ENCODE data around the gene NR6A1.

NR6A1 gene

DNA sequence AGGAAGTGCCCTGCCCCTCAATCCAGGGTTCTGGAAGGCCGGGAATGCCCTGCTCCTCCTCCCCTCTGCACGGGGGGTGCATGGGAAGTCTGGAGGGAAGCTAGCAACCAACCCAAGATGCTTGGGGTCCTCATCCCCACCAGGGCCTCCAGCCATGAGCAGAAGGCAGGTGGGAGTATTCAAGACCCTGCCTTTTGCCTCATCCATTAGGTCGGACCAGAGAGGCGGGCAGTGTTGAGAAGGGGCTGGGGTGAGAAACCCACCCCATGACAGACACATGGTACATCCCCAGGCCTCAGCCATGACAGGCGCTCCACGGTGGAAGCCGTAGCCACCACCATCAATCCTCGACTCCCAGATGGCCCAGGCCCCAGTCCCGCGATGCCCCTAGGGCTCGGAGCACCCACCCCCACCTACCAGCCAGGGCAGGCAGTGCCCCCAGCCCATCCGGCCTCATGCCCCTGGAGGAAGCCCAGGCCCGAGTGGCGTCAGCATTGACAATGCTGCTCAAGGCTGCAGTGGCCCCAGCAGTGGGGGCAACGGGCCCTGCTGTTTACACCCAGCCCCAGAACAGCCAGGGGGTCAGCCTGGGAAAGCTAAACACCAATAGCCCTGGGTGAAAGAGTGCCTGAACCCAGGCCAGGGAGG, 272.5 kb downstream of the NR6A1 start:
- no peak for DNase-seq

DNA sequence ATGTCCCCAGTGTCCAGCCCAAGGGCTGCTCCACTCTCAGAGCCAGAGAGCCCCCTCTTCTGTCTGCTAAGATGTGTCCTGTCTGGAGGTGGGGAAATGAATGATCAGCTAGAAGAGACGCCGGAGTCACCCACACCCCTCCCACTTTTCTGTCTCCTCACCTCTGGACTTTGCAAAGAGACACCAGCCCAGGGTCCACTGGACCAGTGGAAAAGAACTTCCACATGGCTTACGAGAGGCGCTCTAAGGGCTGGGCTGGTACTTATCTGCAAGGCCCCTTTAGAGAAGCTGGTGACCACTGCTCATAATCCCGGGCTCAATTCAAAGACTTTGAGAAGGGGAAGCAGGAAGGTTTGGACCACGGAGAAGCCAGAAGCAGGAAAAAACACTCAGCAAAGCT, 273.1 kb downstream of the NR6A1 start:
- DNase-seq = no peak

DNA sequence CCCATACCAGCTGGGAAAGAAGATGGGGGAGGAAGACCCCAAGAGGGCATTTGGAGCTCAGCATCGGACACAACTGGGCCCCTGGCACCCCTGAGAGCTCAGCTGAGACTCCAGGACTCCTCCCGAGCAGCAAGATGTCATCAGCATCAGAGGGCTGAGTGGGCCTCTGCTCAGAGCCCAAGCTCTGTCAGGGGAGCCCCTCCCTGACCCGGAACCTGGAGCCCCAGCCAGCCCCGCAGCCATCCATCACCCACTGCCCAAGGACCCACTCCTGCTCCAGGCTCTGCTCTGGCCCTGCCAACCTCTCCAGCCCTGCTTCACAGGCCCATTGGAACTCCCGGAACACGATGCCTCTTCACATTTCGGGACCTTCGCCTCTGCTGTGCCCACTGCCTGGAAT, 273.7 kb downstream of the NR6A1 start:
- no peak for DNase-seq

DNA sequence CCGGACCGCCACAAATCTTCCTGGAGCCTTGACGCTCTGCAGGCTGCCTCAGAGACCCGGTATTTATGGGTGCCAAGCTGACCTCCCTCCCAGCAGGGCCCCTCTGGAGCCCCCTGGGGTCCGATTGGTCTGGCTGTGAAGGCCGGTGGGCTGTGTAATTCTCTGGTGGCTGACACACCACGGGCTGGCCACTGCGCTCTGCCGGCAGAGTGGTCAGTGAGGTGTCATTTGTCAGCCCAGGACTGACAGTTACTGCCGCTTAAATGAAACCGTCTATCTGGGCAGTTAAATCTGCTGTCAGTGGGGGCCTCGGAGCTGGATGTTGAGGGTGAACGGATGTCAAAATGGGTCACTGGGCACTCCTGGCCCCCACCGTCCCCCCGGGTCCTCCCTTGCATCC, 274.6 kb downstream of the NR6A1 start:
- no peak for DNase-seq

DNA sequence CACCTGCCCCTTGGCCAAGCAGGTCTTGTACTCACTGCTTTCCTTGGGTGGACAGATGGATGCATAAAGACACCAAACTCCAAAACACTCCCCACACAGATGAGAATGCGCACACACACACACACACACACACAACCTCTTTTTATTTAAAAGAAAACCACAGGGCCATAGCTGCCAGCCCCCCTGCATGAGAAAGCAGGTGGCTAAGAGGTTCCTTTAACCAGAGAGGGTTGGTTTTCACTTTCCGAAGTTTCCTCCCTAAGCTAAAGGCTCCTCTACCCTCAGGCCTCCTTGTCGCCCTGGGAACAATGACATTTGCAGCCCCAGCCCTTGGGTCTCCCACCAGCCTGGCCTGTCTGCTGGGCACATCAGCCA, 275.0 kb downstream of the NR6A1 start:
- DNase-seq = no peak

DNA sequence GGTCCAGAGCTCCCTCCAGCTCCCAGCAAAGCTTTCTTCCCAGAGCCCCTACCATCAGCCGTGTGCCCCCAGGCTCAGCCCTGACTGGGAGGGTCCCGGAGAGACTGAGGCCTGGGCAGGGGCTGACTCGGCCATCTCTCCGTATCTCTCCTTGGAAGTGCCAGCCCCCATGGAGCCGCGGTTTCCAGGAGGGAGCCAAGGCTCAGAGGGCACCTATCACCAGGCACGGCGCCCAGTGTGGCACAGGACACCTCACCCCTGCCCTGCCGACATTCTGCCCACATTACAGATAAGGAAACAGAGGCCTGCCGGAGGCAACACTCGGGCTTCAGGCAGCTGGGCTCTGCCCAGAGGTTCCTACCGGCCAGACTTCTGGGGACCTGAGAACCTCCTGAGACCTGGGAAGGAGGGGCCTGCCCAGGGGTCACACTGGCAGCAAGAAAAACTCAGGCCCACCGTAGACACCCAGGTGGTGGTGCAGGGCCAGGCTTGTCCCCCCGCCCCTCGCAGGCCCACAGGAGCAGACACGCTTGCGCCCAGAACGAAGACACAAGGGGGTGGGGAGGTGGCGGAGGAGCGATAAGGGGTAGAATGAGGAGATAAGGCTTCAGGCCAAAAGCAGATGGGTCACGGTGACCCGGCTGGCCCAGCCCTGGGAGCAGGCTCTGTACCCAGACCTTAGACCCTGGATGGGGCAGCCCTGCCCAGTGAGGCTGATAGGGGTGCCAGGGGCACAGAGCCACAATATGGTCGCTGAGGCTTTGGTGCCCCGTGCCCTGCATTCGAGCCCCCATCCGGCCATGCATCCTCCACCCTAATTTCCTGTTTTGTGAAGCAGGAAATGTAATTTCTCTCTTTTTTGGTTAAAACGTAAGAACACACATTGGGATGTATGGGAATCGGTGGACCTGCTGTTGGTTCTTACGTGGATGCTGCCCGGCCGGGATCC, 275.7 kb downstream of the NR6A1 start:
- DNase-seq = no peak

DNA sequence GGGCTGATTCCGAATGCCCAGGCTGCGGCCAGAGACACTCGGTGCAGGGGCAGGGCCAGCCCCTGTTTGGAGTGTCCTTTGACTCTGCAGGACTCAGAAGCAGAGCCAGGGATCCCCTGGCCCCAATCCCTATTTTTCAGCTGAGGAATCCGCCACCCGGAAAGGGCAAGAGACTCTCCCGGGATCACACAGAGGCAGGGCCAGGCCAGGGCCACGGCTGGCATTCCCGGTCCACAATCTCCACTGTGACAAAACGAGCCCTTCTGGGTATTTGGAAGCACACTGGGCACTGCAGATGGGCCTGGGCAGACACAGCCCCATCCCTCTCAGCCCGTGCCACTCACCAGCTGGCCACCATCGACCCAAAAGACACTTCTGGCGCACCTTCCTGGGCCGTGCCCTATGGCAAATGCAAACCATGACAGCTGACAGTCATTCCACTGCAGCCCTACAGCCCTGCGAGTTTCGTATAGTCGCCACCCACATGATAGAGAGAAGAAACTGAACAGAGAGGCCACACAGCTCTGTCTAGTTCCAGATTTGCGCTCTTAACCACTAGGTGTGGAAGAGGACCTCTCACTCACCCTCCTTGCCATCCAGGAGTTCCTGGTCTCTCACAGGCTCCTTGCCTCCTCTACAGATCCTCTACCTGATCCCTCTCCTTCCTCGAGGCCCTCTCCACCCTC, 277.2 kb downstream of the NR6A1 start:
- no peak for DNase-seq

DNA sequence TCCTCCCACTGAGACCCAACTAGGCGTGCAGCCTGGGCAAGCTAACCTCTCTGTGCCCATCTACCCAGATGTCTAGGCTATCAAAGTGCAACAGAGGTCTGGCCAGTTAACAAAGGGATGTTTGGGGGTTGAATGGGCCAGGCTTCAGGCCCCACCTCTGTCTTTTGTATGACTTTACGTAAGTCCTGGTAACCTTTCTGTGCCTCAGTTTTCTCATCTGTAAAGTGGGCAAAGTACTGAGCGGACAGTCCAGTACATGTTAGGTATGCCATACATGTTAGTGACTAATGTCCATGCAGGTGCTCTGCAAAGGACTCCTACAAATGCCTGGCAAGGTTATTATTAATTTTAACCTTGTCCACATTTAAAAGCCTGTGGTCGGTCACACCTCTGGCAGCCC, 277.9 kb downstream of the NR6A1 start:
- DNase-seq = no peak

DNA sequence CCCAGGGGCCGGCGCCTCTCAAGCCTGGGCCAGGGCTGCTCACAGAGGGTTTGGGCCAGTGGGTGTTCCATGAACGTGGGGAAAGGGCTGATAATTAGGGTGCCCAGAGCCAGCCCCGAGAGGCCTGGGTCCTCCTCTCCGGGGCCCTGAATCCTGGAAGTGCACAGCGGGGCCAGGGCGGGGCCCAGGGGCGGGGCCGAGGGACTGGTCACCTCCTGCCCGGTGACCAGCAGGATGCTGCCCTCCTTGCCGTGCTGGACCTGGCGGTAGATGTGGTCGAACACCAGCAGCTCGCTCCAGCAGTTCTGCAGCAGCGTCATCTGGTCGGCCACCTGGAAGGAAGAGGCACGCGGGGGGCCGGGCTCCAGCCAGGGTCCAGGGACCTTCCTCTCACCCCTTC, 278.3 kb downstream of the NR6A1 start:
- DNase-seq = no peak

DNA sequence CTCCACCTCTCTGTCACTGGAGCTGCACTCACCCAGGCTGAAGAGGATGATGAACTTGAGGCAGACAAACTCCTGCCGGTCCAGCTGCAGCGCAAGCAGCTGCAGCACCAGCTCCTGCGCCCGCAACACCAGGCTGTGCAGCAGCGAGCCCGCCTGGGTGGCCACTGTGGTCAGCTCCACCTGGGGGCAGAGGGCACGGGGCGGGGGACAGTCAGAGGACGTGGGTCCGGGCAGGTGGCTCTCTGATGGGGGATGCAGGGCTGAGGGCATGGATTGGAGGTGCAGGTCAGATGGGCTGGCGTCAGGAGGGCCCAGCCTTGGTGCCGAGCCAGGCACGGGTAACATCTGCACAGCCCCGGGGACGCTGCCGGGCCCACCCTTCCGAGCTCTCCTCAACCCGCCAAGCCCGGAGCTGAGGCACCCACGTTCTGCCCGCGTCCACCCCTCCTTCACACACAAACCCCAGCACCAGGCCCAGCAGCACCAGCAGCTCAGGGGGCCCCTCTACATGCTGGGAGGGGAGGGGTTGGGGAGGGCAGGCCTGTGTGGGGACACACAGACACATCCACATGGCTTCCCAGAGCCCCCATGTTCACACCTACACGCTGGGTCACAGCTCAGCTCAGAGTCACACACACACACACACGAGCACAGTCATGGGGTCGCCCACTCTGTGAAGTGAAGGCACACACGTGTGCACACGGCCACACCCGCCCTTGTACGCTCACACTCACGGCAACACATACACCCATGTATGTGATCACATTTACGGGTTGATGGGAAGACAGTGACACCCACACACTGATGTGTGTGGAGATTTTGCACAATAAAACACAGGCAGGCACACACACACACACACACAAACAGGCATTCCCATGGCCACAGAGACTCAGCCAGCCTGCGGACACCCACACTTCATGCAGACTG, 279.8 kb downstream of the NR6A1 start:
- DNase-seq = no peak

DNA sequence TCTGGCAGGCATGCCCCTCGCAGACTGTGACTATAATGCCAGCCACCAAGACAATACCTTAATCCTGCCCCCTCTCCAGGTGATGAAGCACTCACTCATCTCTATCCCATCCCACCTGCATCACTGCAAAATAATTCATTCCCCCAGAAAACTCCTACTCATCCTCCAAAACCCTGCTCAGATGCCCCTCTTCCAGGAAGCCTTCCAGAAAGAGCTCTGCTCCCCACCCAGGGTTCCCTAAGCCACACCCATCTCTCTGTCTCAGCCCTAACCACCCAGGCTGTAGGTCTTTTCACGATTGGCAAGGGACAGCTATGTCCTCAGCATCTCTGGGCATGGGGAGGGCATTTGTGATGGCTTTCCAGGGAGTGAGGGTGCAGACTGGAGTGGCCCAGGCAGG, 281.1 kb downstream of the NR6A1 start:
- no peak for DNase-seq

DNA sequence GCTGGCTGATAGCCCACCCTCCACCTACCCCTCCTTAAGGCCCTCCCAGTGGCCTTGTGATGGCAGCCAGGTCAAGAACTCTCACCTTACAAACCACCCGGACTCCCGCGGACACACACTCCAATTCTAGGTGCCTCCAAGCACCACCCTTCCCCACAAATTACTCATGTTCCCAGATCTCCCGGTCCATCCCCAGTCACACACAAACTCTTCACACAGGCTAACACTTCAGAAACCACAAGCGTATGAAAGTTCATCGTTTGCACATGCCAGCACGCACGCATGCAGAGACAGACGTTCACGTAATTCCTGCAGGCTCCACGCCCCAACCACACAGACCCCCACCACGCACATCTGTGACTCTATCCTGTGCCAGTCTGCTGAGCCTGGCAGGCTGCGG, 281.9 kb downstream of the NR6A1 start:
- no peak for DNase-seq

DNA sequence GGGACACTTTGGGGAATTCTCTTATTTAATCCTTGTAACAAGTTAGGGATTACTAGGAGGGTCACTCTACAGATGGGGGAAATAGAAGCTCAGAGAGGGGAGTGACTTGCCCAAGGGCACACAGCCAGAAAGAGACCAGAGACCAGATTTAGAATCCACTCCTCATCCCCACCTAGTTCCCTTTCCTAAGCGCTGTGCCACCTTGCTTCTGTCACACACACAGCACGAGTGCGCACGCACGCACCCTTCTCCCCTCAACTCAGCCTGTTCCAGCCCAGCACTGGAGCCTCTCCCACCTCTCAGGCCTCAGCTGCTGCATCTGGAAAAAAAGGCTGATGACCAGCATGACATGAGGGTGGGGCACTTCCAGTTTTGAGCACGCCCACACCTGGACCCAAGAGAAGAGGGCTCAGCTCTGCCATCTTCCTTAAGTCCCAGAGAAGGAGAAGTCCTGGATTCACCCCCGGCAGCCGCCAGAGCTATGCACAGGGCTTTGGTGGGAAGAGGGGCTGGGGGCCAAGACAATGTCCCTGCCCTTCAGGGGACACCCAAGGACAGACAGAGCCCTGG, 282.4 kb downstream of the NR6A1 start:
- DNase-seq = no peak

DNA sequence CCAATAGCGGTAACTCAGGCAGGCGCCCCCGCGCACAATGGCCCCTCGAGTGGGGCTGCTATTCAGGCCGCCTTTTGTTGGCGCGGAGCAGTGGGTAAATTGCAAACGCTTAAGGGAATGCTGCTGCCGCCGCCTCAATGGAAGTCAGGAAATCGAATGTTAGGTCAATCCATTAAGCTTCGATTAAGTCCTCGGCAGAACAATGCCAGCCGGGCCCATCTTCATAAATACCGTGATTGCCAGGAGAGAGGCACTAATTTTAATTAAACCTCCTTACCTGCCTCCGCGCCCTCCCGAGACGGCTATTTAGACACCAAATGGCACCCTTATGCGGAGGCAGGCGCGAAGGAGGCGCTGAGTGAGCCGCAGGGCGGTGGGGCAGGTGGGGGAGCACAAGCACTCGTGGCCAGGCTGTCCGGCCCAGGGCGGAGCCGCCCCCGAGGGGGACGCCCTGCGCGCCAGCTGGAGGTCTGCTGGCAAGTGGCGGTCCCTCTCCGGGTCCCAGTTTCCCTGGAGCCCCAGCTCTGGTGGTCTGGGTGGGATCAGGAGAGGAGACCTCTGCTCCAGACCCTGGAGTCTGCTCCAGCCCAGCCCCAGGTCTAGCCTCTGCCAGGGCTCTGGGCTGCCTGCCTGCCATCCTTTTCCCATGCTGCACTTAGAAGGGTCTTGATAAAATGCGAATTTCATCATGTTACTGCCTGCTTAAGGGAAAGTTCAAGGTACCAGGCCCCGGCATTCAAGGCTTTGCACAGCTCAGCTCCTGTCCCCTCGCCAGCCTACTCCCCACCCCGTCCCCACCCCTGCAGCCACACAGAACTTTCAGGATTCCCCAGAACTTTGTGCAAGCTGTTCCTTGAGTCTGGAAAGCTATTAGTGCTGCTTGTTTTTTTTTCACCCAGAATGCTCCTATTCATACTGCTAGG, 283.6 kb downstream of the NR6A1 start:
- DNase-seq = no peak

DNA sequence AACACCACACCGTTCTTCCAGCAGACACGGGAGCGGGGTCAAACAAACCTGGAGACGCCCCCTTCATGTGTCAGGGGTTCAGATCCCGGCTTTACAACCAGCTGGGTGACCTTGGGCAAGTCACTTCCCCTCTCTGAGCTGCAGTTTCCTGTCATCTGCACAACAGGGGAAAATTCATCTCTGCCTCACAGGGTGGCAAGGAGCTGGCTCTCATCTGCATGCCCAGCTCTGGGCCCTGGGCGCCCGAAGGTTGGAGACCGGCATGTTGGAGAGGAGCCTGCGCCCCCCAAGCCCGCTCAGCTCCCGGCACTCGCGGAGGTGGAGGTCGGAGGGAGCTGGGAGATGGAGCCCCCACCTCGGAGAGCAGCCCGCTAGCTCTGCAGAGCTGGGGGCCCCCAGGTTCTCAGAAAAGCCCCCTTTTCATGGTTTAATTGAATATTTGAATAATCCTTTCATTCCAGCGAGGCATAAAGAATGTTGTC, 284.3 kb downstream of the NR6A1 start:
- DNase-seq = no peak

DNA sequence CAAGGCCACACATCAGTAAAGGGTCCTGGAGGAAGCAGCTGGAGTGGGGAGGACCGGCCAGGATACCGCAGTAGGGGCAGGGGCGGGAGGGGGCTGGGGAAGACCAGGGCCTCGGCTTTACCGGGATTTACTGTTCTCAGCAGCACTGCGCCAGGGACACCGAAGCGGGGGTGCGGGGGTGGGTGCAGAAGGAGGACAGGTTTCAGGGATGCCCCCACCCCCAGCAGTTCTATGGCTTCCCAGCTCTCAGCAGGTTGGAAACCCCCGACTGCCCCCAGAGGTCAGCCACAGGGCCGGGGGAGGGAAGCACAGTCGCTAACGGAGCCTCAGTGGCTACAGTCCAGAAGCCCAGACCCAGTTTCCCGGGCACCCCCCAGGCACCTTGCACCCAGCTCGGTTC, 285.2 kb downstream of the NR6A1 start:
- DNase-seq = no peak

DNA sequence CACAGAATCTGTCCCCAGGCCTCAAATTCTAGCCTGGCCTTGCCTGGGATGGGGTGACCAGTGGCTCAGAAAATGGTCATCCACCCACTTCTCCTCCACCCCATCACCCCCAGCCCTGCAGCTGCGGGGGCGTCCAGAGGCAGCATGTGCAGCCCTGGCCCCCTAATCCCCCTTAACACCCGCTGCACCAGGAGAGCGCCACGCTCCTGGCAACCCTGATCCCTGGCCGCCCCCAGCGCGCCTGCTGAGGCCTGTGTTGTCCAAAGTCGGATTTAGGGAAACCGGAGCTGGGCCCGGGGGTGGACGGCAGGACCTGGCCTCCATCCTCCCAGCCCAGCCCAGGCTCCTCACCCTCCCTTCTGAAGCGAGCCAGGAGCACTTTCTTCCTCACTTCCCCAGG, 285.9 kb downstream of the NR6A1 start:
- no peak for DNase-seq

DNA sequence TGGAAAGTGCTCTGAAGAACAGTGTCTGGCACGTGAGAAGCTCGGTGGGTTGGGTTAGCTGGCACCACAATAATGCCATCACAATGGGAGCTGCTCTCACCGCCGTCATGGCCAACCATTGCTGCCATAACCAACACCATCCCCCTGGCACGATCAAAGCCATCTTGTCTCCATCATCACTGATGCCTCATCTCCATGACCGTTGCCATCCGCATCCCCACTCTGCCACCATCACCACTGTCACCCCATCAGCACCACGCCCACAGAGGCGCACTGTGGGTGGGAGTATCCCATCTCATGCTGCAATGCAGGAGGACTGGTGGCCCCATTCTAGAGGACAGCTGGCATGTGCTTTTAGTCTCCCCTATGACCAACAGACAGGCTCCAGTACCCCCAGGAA, 287.6 kb downstream of the NR6A1 start:
- DNase-seq = no peak

DNA sequence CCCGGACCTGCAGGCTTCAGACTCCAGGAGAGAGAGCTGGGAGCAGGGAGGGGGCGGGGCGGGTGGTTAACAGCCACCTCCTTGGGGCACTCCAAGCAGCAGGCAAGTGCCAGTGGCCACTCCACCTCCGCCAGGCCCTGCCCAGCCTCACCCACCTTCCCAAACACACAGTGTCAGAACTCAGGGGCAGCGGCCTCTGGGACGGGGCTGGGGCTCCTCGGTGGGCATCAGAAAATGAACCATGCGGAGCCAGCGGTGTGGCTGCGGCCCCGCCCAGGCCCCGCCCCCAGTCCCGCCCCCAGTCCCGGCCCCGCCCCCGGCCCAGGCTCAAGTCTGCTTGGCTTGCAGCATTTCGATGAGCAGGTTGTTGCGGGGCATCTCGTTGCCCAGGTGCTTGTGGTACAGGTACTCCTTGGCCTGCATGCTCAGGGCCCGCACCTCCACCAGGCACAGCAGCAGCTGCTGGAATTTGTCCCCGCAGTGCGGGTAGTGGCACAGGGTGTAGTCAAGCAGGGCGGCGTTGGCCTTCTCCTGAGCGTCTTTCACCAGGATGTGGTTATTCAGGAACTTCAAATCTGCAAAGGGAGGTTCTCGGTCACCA, 288.6 kb downstream of the NR6A1 start:
- DNase-seq = no peak

DNA sequence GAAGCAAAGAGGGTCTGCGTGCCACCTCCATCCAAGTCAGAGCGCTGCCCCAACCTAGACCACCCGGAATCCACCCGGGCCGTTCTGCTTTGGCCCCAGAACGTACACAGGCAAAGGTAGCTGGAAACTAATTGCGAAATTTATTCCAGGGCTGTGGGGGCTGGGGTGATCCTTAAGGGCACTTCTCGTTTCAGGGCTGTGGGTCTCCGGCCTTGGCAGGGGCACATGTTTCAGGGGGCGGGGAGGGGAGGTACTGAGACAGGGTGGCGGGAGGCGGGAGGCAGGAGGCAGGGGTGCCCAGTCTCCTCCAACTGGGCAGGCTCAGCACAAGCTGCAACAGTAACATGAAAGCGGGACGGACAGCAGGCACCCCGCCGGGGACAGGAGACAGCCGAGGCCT, 290.0 kb downstream of the NR6A1 start:
- DNase-seq = no peak

DNA sequence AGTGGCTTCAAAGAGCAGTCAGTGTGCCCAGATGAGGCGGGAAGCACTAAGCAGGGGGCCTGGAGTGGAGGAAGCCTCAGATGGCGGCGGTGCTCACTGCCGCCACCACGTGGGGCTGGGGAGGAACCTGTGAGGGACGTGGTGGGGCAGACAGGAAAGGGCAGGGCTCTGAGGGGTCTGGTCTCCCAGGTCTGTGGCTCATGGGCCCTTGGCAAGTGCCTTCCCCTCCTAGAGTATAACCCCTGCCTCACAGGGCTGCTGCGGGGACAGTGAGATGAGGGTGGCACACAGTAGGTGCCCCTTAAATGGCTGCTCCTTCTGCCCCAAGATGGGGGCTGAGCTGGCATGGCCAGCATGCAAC, 290.5 kb downstream of the NR6A1 start:
- DNase-seq = peak; percentile 12
